Measurements from ENCODE around the gene TMEM143.

TMEM143 gene

GRCh38 chr19:48359123-48359522 lies 4.6 kb downstream of the TMEM143 start:
- DNase-seq (ENCODE audit: low read depth, low spot score): no peak

GRCh38 chr19:48355365-48355954 lies 8.3 kb downstream of the TMEM143 start:
- no peak for DNase-seq (ENCODE audit: low read depth, low spot score)

- peak; percentile 35 for DNase-seq (ENCODE audit: low read depth, low spot score)
Measured at GRCh38 chr19:48354332-48354992, 9.3 kb downstream of the TMEM143 start.

- DNase-seq (ENCODE audit: low read depth, low spot score): no peak
Measured at GRCh38 chr19:48353677-48354076, 10.1 kb downstream of the TMEM143 start.

- DNase-seq (ENCODE audit: low read depth, low spot score): peak; percentile 71
Measured at GRCh38 chr19:48351341-48351752, 12.4 kb downstream of the TMEM143 start.

- no peak for DNase-seq (ENCODE audit: low read depth, low spot score)
Measured at GRCh38 chr19:48350856-48351255, 12.9 kb downstream of the TMEM143 start.

GRCh38 chr19:48348737-48349136 lies 15.0 kb downstream of the TMEM143 start:
- no peak for DNase-seq (ENCODE audit: low read depth, low spot score)

GRCh38 chr19:48348045-48348444 lies 15.7 kb downstream of the TMEM143 start:
- DNase-seq (ENCODE audit: low read depth, low spot score): no peak

- no peak for DNase-seq (ENCODE audit: low read depth, low spot score)
Measured at GRCh38 chr19:48346191-48346590, 17.5 kb downstream of the TMEM143 start.

GRCh38 chr19:48344892-48345291 lies 18.8 kb downstream of the TMEM143 start:
- DNase-seq (ENCODE audit: low read depth, low spot score): no peak

GRCh38 chr19:48342841-48343540 lies 20.7 kb downstream of the TMEM143 start:
- DNase-seq (ENCODE audit: low read depth, low spot score): no peak

GRCh38 chr19:48342414-48342738 lies 21.4 kb downstream of the TMEM143 start:
- DNase-seq (ENCODE audit: low read depth, low spot score): no peak

GRCh38 chr19:48341515-48342413 lies 22.0 kb downstream of the TMEM143 start:
- no peak for DNase-seq (ENCODE audit: low read depth, low spot score)

- DNase-seq (ENCODE audit: low read depth, low spot score): peak; percentile 61
Measured at GRCh38 chr19:48340995-48341394, 22.7 kb downstream of the TMEM143 start.

GRCh38 chr19:48338802-48339503 lies 24.8 kb downstream of the TMEM143 start:
- DNase-seq (ENCODE audit: low read depth, low spot score): no peak

- no peak for DNase-seq (ENCODE audit: low read depth, low spot score)
Measured at GRCh38 chr19:48338253-48338755, 25.4 kb downstream of the TMEM143 start.

GRCh38 chr19:48333467-48334384 lies 30.0 kb downstream of the TMEM143 start:
- DNase-seq (ENCODE audit: low read depth, low spot score): peak; percentile 95

- DNase-seq (ENCODE audit: low read depth, low spot score): peak; percentile 96
Measured at GRCh38 chr19:48332662-48333466, 30.9 kb downstream of the TMEM143 start.

- DNase-seq (ENCODE audit: low read depth, low spot score): no peak
Measured at GRCh38 chr19:48332351-48332661, 31.4 kb downstream of the TMEM143 start.

All from astrocyte of the hippocampus (primary cell).